Lung microvascular endothelial cell (primary cell): ENCODE data around the gene YAP1. TPM values are rescaled to one million over a fixed set of nuclear protein-coding genes. Genes with fewer than 3 reads are reported as not detected.

ENCODE experiments used
- DNase-seq, 2 donors: peaks; one replicate each; pipeline versions ENCODE4 v3.0.0 to v3.0.0-alpha.2; 2010; ENCODE audit warnings: low read depth in 2 of 2
- total RNA-seq: library from RNA; depleted of rRNA; stranded (reverse); fragments of >200 nt; gene quantifications from 2 replicates; pipeline ENCODE4 v1.2.1, GENCODE V29; 2014

YAP1 gene
- total RNA-seq, 1 donor from 2014 or later: 94.6 TPM

GRCh38 chr11:102116453-102117205 is 6.4 kb downstream of the YAP1 start:
- no peak for DNase-seq

GRCh38 chr11:102117472-102118113 is 7.3 kb downstream of the YAP1 start:
- DNase-seq: peak in 1 of 2 donors; percentile 56

- no peak for DNase-seq
Measured at GRCh38 chr11:102118937-102119336, 8.7 kb downstream of the YAP1 start.

GRCh38 chr11:102119997-102120396 is 9.8 kb downstream of the YAP1 start:
- DNase-seq: no peak

GRCh38 chr11:102120437-102120973 is 10.3 kb downstream of the YAP1 start:
- DNase-seq: no peak

- DNase-seq: no peak
Measured at GRCh38 chr11:102121329-102121728, 11.1 kb downstream of the YAP1 start.

GRCh38 chr11:102134597-102134996 is 24.4 kb downstream of the YAP1 start:
- no peak for DNase-seq

- DNase-seq: no peak
Measured at GRCh38 chr11:102135256-102135655, 25.0 kb downstream of the YAP1 start.

GRCh38 chr11:102138223-102138622 is 28.0 kb downstream of the YAP1 start:
- no peak for DNase-seq

- DNase-seq: peak in 1 of 2 donors; percentile 25
Measured at GRCh38 chr11:102138670-102139069, 28.4 kb downstream of the YAP1 start.

- DNase-seq: peak; percentile 31 to 44
Measured at GRCh38 chr11:102139081-102139498, 28.8 kb downstream of the YAP1 start.

- no peak for DNase-seq
Measured at GRCh38 chr11:102142333-102142732, 32.1 kb downstream of the YAP1 start.

GRCh38 chr11:102143867-102144266 is 33.6 kb downstream of the YAP1 start:
- no peak for DNase-seq

- DNase-seq: peak; percentile 34 to 54
Measured at GRCh38 chr11:102144357-102145355, 34.4 kb downstream of the YAP1 start.

- DNase-seq: no peak
Measured at GRCh38 chr11:102147015-102147414, 36.8 kb downstream of the YAP1 start.

- DNase-seq: no peak
Measured at GRCh38 chr11:102147632-102148031, 37.4 kb downstream of the YAP1 start.

- no peak for DNase-seq
Measured at GRCh38 chr11:102148059-102148458, 37.8 kb downstream of the YAP1 start.

- DNase-seq: no peak
Measured at GRCh38 chr11:102151784-102152525, 41.7 kb downstream of the YAP1 start.

GRCh38 chr11:102153082-102153481 is 42.8 kb downstream of the YAP1 start:
- DNase-seq: no peak

- DNase-seq: no peak
Measured at GRCh38 chr11:102154806-102155205, 44.6 kb downstream of the YAP1 start.

GRCh38 chr11:102155676-102156075 is 45.4 kb downstream of the YAP1 start:
- no peak for DNase-seq
